GM12878 (cell line): ENCODE data around the gene MIA. TPM values are rescaled to one million over a fixed set of nuclear protein-coding genes. Genes with fewer than 3 reads are reported as not detected.

Experiments
- ATAC-seq: fragments of 200-7000 bp; cut with Tn5 transposase; 3 replicates; pipeline ENCODE4 v1.9.1; 2020; ENCODE audit warnings: mild to moderate bottlenecking, moderate library complexity
- BruUV-seq: library from RNA; stranded (reverse); fragments of 400-500 nt; replicated peaks from 2 replicates; lab custom pipeline; 2021; lab: Mats Ljungman, UMichigan
- CTCF ChIA-PET: fragments of 300-600 bp; sonication (Branson Sonifier 250); formaldehyde crosslinking; extraction: SDS; loops from one replicate; lab custom pipeline; 2021; ENCODE audit warnings: inconsistent platforms; lab: Yijun Ruan, JAX
- POLR2A ChIA-PET: fragments of 350-600 bp; formaldehyde crosslinking; extraction: SDS; loops from one replicate; lab custom pipeline; 2021; ENCODE audit warnings: inconsistent platforms; lab: Charles Lee
- RAD21 ChIA-PET: fragments of 300-600 bp; sonication (Branson Sonifier 250); formaldehyde crosslinking; loops from one replicate; lab custom pipeline; 2023; ENCODE audit warnings: antibody characterized with exemption; ENCODE audit not compliant: unreplicated experiment; lab: Charles Lee
- SMC1A ChIA-PET: fragments of 300-600 bp; sonication (Branson Sonifier 250); formaldehyde crosslinking; loops from one replicate; lab custom pipeline; 2023; ENCODE audit not compliant: unreplicated experiment, uncharacterized antibody; lab: Charles Lee
- DNase-seq: peaks from one replicate; pipeline ENCODE4 v3.0.0-alpha.2; 2011; ENCODE audit warnings: low read depth, low spot score
- FAIRE-seq: peaks from 3 replicates; lab custom pipeline; 2011; peaks lifted over from hg19 to GRCh38; lab: Jason Lieb, UNC
- H2AFZ ChIP-seq: 2 replicates; pipeline ENCODE4 v1.6.0; 2011; ENCODE audit warnings: low read depth, low read length, control low read depth; ENCODE audit not compliant: control insufficient read depth
- H3K27ac ChIP-seq: 2 replicates; pipeline ENCODE4 v1.5.1; 2011; ENCODE audit warnings: control low read depth; ENCODE audit not compliant: control insufficient read depth, insufficient read depth
- H3K27me3 ChIP-seq, 2 experiments: replicated peaks in 1 of 2; 2 replicates each; pipeline versions ENCODE4 v1.6.0 to v1.6.1; 2011; ENCODE audit warnings: low read length in 1 of 2; ENCODE audit not compliant: control insufficient read depth in 2 of 2, insufficient read depth in 2 of 2
- H3K36me3 ChIP-seq, 2 experiments: 2 replicates each; pipeline ENCODE4 v1.5.1; 2011; ENCODE audit warnings: low read length in 1 of 2; ENCODE audit not compliant: control insufficient read depth in 2 of 2, insufficient read depth in 2 of 2
- H3K4me1 ChIP-seq: 2 replicates; pipeline ENCODE4 v1.6.1; 2011; ENCODE audit warnings: mild to moderate bottlenecking, low read length, moderate library complexity, mixed read lengths; ENCODE audit not compliant: control insufficient read depth, insufficient read depth
- H3K4me2 ChIP-seq: 2 replicates; pipeline ENCODE4 v1.6.0; 2011; ENCODE audit warnings: control low read depth; ENCODE audit not compliant: control insufficient read depth, insufficient read depth
- H3K4me3 ChIP-seq: fragments of 200-600 bp; sonication (generic); 2 replicates; pipeline ENCODE4 v1.5.1; 2016
- H3K79me2 ChIP-seq: 2 replicates; pipeline ENCODE4 v1.6.0; 2011; ENCODE audit warnings: low read length; ENCODE audit not compliant: control insufficient read depth, insufficient read depth
- H3K9ac ChIP-seq: 2 replicates; pipeline ENCODE4 v1.8.0; 2011; ENCODE audit warnings: low read length, control low read depth, mixed read lengths; ENCODE audit not compliant: control insufficient read depth, insufficient read depth
- H3K9me3 ChIP-seq: replicated peaks from 3 replicates; pipeline ENCODE4 v1.5.1; 2011; ENCODE audit warnings: mild to moderate bottlenecking, low read length; ENCODE audit not compliant: control insufficient read depth, insufficient read depth
- H4K20me1 ChIP-seq: 2 replicates; pipeline ENCODE4 v1.6.0; 2011; ENCODE audit not compliant: control insufficient read depth, insufficient read depth
- CHD1 ChIP-seq: IDR thresholded peaks from 2 replicates; pipeline ENCODE4 v1.6.1; 2012; ENCODE audit warnings: low read depth, low read length, improper control_type of control experiment
- GABPA ChIP-seq: IDR thresholded peaks from 2 replicates; pipeline ENCODE4 v1.6.1; 2014; ENCODE audit warnings: antibody characterized with exemption, low read depth, mild to moderate bottlenecking, inconsistent platforms
- NR2F1 ChIP-seq: fragments of 450-650 bp; conservative IDR thresholded peaks from 2 replicates; pipeline ENCODE4 v1.6.1; 2017; ENCODE audit warnings: mild to moderate bottlenecking
- RAD51 ChIP-seq: fragments of 450-650 bp; IDR thresholded peaks from 2 replicates; pipeline ENCODE4 v1.6.1; 2016; ENCODE audit warnings: moderate library complexity, mild to moderate bottlenecking, inconsistent platforms
- RBBP5 ChIP-seq: fragments of 200-600 bp; sonication (generic); conservative IDR thresholded peaks from 2 replicates; pipeline ENCODE4 v1.6.1; 2016
- TBL1XR1 ChIP-seq: IDR thresholded peaks from 2 replicates; pipeline ENCODE4 v1.6.1; 2012; ENCODE audit warnings: low read depth, low read length, improper control_type of control experiment
- ZNF384 ChIP-seq: IDR thresholded peaks from 2 replicates; pipeline ENCODE4 v1.6.1; 2012; ENCODE audit warnings: low read depth, mild to moderate bottlenecking, low read length, improper control_type of control experiment, borderline replicate concordance
- WGBS: methylation state at CpG from one replicate; pipeline ENCODE4 v1.1.6; 2016; ENCODE audit warnings: low lambda C conversion rate; ENCODE audit not compliant: insufficient replicate concordance, insufficient coverage; ENCODE audit errors: missing lambda C conversion rate; 5-methylcytosine and 5-hydroxymethylcytosine counted together
- in situ Hi-C: fragments of 300-500 bp; cut with MboI; formaldehyde crosslinking; loops from 9 replicates; pipeline ENCODE4 v1.14.3; 2018; ENCODE audit warnings: mixed read lengths
- intact Hi-C: fragments of 100-400 bp; cut with micrococcal nuclease; formaldehyde crosslinking; loops from one replicate; pipeline ENCODE4 v1.14.2; 2022; ENCODE audit not compliant: unreplicated experiment
- polyA plus RNA-seq, 11 experiments: library from polyadenylated mRNA; depleted of rRNA in 4 of 11; unstranded in 6 of 11; stranded (reverse) in 5 of 11; fragments of >200 nt; fragmentation: Nextera tagmentation in 4 of 11; fragmentation: Illumina TruSeq in 1 of 11; extraction: Ambion mirVana in 4 of 11; extraction: Trizol in 1 of 11; gene quantifications; 1 replicate in 1 of 11; 2 replicates in 10 of 11; pipeline versions ENCODE4 v1.2.1 to v1.2.3, GENCODE V29; 2011 to 2016; ENCODE audit warnings: inconsistent platforms in 2 of 11, missing spikeins in 2 of 11, low read depth in 1 of 11
- total RNA-seq, 4 experiments: library from RNA; depleted of rRNA in 3 of 4; stranded (reverse); fragments of >200 nt in 3 of 4; fragmentation: Illumina TruSeq in 1 of 4; extraction: Trizol in 1 of 4; gene quantifications; 2 replicates each; pipeline versions ENCODE4 v1.2.1 to v1.2.3, GENCODE V29; 2013 to 2021
- TF ChIP-seq, protein P1 (sequence below), 3 experiments: IDR thresholded peaks in 2 of 3; conservative IDR thresholded peaks in 1 of 3; 2 replicates each; pipeline ENCODE4 v1.5.1; 2011; ENCODE audit warnings: low read depth in 3 of 3, low read length in 3 of 3, mild to moderate bottlenecking in 3 of 3, control low read depth in 2 of 3, moderate library complexity in 2 of 3, inconsistent platforms in 1 of 3, mixed read lengths in 1 of 3; ENCODE audit not compliant: control insufficient read depth in 2 of 3, insufficient read depth in 1 of 3; ENCODE audit errors: extremely low read depth in 1 of 3
- TF ChIP-seq, protein P2 (sequence below): IDR thresholded peaks from 2 replicates; pipeline ENCODE4 v1.6.1; 2011; ENCODE audit warnings: low read depth, mild to moderate bottlenecking, low read length, moderate library complexity, borderline replicate concordance; ENCODE audit errors: extremely low read depth
- TF ChIP-seq, protein P3 (sequence below): fragments of 450-650 bp; IDR thresholded peaks from 2 replicates; pipeline ENCODE4 v1.6.1; 2017; ENCODE audit warnings: mild to moderate bottlenecking, moderate library complexity
- TF ChIP-seq, protein P4 (sequence below): fragments of 450-650 bp; IDR thresholded peaks from 2 replicates; pipeline ENCODE4 v1.6.1; 2016; ENCODE audit warnings: mild to moderate bottlenecking

Gene MIA
- total and polyA plus RNA-seq, 10 of the 15 experiments (the other 5 are each of a cell fraction or from before 2014, with no cell fraction given) = 0.16 to 2.7 (median 1.4) TPM; not detected in 3

DNA sequence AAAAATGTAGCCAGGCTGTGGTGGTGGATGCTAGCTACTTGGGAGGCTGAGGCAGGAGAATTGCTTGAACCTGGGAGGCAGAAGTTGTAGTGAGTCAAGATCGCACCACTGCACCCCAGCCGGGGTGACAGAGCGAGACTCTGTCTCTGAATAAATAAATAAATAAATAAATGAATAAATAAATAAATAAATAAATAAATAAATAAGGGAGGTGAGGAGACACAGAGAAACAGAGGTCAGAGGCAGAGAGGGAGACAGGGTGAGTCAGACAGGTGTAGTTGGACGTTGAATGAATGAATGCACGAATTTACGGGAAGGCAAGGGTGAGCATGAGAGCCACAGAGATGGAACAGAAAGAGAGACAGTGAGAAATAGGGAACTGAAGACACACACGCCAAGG lies 5.8 kb downstream of the MIA start:
- no peak for ATAC-seq
- WGBS = 96% methylated on average over 7 of the region's 7 CpGs
- Histone ChIP-seq H3K4me3 (no peak overlapping the region), H2AFZ (no peak overlapping the region), H3K36me3 (no peaks in the 10 kb centered on the region), H4K20me1 (no peaks in the 10 kb centered on the region), H3K27ac (peak overlapping the region; percentile 21), H3K9me3 (no peaks in the 10 kb centered on the region), H3K4me2 (peak overlapping the region; percentile 36; the same call in 1 of the 2 replicates), H3K79me2 (peaks cover 11% of the 10 kb centered on the region), H3K9ac (no peak overlapping the region), H3K4me1 (peaks cover 32% of the 10 kb centered on the region), H3K27me3 (no peaks in the 10 kb centered on the region)
- BruUV-seq = no TSS peak
- SMC1A ChIA-PET = no interaction called here
- CTCF ChIA-PET = no interaction called here
- RAD21 ChIA-PET = no interaction called here
- FAIRE-seq = no peak
- TF ChIP-seq, protein P1, sequence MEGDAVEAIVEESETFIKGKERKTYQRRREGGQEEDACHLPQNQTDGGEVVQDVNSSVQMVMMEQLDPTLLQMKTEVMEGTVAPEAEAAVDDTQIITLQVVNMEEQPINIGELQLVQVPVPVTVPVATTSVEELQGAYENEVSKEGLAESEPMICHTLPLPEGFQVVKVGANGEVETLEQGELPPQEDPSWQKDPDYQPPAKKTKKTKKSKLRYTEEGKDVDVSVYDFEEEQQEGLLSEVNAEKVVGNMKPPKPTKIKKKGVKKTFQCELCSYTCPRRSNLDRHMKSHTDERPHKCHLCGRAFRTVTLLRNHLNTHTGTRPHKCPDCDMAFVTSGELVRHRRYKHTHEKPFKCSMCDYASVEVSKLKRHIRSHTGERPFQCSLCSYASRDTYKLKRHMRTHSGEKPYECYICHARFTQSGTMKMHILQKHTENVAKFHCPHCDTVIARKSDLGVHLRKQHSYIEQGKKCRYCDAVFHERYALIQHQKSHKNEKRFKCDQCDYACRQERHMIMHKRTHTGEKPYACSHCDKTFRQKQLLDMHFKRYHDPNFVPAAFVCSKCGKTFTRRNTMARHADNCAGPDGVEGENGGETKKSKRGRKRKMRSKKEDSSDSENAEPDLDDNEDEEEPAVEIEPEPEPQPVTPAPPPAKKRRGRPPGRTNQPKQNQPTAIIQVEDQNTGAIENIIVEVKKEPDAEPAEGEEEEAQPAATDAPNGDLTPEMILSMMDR (IDR thresholded peaks at IDR 0.05 in 2 of 3, conservative IDR thresholded peaks at IDR 0.05 in 1 of 3; ENCODE audit: control insufficient read depth in 2 of 3, extremely low read depth in 1 of 3, insufficient read depth in 1 of 3, low read depth in 3 of 3, low read length in 3 of 3) = no peak
- TF ChIP-seq, protein P2, sequence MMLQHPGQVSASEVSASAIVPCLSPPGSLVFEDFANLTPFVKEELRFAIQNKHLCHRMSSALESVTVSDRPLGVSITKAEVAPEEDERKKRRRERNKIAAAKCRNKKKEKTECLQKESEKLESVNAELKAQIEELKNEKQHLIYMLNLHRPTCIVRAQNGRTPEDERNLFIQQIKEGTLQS = no peak
- TF ChIP-seq TBL1XR1 (no peak), NR2F1 (no peak), ZNF384 (no peak), RBBP5 (no peak), GABPA (no peak), RAD51 (no peak), CHD1 (no peak)
- TF ChIP-seq, protein P3, sequence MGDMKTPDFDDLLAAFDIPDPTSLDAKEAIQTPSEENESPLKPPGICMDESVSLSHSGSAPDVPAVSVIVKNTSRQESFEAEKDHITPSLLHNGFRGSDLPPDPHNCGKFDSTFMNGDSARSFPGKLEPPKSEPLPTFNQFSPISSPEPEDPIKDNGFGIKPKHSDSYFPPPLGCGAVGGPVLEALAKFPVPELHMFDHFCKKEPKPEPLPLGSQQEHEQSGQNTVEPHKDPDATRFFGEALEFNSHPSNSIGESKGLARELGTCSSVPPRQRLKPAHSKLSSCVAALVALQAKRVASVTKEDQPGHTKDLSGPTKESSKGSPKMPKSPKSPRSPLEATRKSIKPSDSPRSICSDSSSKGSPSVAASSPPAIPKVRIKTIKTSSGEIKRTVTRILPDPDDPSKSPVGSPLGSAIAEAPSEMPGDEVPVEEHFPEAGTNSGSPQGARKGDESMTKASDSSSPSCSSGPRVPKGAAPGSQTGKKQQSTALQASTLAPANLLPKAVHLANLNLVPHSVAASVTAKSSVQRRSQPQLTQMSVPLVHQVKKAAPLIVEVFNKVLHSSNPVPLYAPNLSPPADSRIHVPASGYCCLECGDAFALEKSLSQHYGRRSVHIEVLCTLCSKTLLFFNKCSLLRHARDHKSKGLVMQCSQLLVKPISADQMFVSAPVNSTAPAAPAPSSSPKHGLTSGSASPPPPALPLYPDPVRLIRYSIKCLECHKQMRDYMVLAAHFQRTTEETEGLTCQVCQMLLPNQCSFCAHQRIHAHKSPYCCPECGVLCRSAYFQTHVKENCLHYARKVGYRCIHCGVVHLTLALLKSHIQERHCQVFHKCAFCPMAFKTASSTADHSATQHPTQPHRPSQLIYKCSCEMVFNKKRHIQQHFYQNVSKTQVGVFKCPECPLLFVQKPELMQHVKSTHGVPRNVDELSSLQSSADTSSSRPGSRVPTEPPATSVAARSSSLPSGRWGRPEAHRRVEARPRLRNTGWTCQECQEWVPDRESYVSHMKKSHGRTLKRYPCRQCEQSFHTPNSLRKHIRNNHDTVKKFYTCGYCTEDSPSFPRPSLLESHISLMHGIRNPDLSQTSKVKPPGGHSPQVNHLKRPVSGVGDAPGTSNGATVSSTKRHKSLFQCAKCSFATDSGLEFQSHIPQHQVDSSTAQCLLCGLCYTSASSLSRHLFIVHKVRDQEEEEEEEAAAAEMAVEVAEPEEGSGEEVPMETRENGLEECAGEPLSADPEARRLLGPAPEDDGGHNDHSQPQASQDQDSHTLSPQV = no peak
- TF ChIP-seq, protein P4, sequence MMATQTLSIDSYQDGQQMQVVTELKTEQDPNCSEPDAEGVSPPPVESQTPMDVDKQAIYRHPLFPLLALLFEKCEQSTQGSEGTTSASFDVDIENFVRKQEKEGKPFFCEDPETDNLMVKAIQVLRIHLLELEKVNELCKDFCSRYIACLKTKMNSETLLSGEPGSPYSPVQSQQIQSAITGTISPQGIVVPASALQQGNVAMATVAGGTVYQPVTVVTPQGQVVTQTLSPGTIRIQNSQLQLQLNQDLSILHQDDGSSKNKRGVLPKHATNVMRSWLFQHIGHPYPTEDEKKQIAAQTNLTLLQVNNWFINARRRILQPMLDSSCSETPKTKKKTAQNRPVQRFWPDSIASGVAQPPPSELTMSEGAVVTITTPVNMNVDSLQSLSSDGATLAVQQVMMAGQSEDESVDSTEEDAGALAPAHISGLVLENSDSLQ = no peak
- no peak for DNase-seq
- in situ Hi-C loops (no loop called here), intact Hi-C loops (no loop called here)
- POLR2A ChIA-PET = interaction anchor here (0.6 to 0.7 kb wide), 7 partner anchors 14 to 517 kb away, joined by 3 to 4 read pairs (median 4); no protein-coding TSS in a partner anchor
